Panc1 (cell line): ENCODE results near the gene NUDT19. TPM values are rescaled to one million over a fixed set of nuclear protein-coding genes. Genes with fewer than 3 reads are reported as not detected.
"Not testable (repeated sequence)": the region's sequence is repeated elsewhere in the genome, so short reads cannot be mapped to it uniquely, and the experiment has no call there.

Source experiments
- ATAC-seq: fragments of 200-7000 bp; cut with Tn5 transposase; 2 replicates; pipeline ENCODE4 v1.9.1; 2020; ENCODE audit warnings: mild to moderate bottlenecking, moderate library complexity
- BruUV-seq: library from RNA; stranded (reverse); fragments of 400-500 nt; replicated peaks from 2 replicates; lab custom pipeline; 2021; lab: Mats Ljungman, UMichigan
- CTCF ChIA-PET: fragments of 300-600 bp; sonication (Branson Sonifier 250); formaldehyde crosslinking; loops from one replicate; lab custom pipeline; 2022; ENCODE audit warnings: antibody characterized with exemption; lab: Charles Lee
- POLR2A ChIA-PET: fragments of 300-600 bp; sonication (Branson Sonifier 250); formaldehyde crosslinking; loops from one replicate; lab custom pipeline; 2022; ENCODE audit warnings: antibody characterized with exemption; lab: Charles Lee
- DNase-seq: peaks from one replicate; pipeline ENCODE4 v3.0.0-alpha.2; 2010; ENCODE audit warnings: low read depth, low spot score
- H3K27ac ChIP-seq: 2 replicates; pipeline ENCODE4 v1.5.1; 2011; ENCODE audit warnings: mild to moderate bottlenecking, low read length, inconsistent platforms
- H3K27me3 ChIP-seq: fragments of 200-500 bp; sonication (Bioruptor generic); 2 replicates; pipeline ENCODE4 v1.6.0; 2014; ENCODE audit warnings: low read length, inconsistent platforms; ENCODE audit not compliant: control insufficient read depth, insufficient read depth
- H3K36me3 ChIP-seq: fragments of 200-500 bp; sonication (Bioruptor generic); 2 replicates; pipeline ENCODE4 v1.5.1; 2014; ENCODE audit warnings: inconsistent platforms, mild to moderate bottlenecking, low read length, moderate library complexity; ENCODE audit not compliant: control insufficient read depth, insufficient read depth
- H3K4me1 ChIP-seq: 2 replicates; pipeline ENCODE4 v1.5.1; 2011; ENCODE audit warnings: inconsistent platforms, mild to moderate bottlenecking, low read length, moderate library complexity; ENCODE audit not compliant: control insufficient read depth, insufficient read depth
- H3K4me3 ChIP-seq, 2 experiments: 2 replicates each; pipeline ENCODE4 v1.5.1; 2011 to 2012; ENCODE audit warnings: low read depth in 2 of 2, low read length in 2 of 2, mild to moderate bottlenecking in 2 of 2, inconsistent platforms in 1 of 2, moderate library complexity in 1 of 2
- H3K9me3 ChIP-seq: fragments of 200-500 bp; sonication (Bioruptor generic); 2 replicates; pipeline ENCODE4 v1.5.1; 2014; ENCODE audit warnings: low read depth, mild to moderate bottlenecking, inconsistent platforms, low read length, moderate library complexity; ENCODE audit not compliant: control insufficient read depth, insufficient read depth
- CTCF ChIP-seq: fragments of 450-650 bp; IDR thresholded peaks from 2 replicates; pipeline ENCODE4 v1.5.1; 2017; ENCODE audit warnings: mild to moderate bottlenecking
- POLR2AphosphoS5 ChIP-seq: IDR thresholded peaks from 2 replicates; pipeline ENCODE4 v1.6.1; 2012; ENCODE audit warnings: mild to moderate bottlenecking, low read depth, low read length, moderate library complexity
- REST ChIP-seq, 2 experiments: IDR thresholded peaks; 2 replicates each; pipeline ENCODE4 v1.6.1; 2011 to 2012; ENCODE audit warnings: low read depth in 2 of 2, control low read depth in 1 of 2, low read length in 1 of 2, mild to moderate bottlenecking in 1 of 2, moderate library complexity in 1 of 2; ENCODE audit not compliant: insufficient read depth in 1 of 2
- SIN3A ChIP-seq: IDR thresholded peaks from 2 replicates; pipeline ENCODE4 v1.6.1; 2012; ENCODE audit warnings: low read depth, mild to moderate bottlenecking, low read length, moderate library complexity, borderline replicate concordance; ENCODE audit not compliant: insufficient read depth
- TCF7L2 ChIP-seq: IDR thresholded peaks from 2 replicates; pipeline ENCODE4 v1.6.1; 2011; ENCODE audit warnings: mild to moderate bottlenecking, low read depth, low read length, inconsistent platforms
- in situ Hi-C: cut with HindIII; loops from 2 replicates; pipeline ENCODE4 v1.10.0; 2016; ENCODE audit warnings: low sequenced_read_pairs, low pct_unique_long_range_greater_than_20kb
- intact Hi-C: fragments of 100-400 bp; cut with micrococcal nuclease; formaldehyde crosslinking; loops from one replicate; pipeline ENCODE4 v1.10.0; 2022; ENCODE audit not compliant: unreplicated experiment
- total RNA-seq: library from RNA; stranded (reverse); gene quantifications from one replicate; pipeline ENCODE4 v1.2.1, GENCODE V29; 2021; ENCODE audit not compliant: unreplicated experiment

NUDT19 gene
- total RNA-seq, 1 experiment from 2014 or later: 41.4 TPM

DNA sequence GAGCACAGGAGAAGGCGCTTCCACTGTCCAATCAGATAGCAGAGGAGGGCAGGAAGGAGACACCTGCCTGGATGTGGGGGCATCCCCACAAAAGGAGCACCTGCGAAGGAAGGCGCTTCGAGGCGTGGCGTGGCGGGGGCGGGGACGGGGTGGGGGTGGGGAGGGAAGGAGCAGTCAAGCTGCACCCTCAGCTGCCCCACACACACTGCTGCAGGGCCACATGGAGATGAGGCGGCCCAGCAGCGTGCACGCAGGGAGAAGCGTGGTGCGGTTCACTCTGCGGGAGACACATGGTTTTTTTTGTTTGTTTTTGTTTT, 38.1 kb upstream of the NUDT19 start:
- ChIA-PET CTCF (no interaction called here), POLR2A (interaction anchor here (0.6 kb wide), 1 partner anchor 680 kb away, joined by 5 read pairs; no protein-coding TSS in a partner anchor)
- Histone ChIP-seq H3K4me1 (peaks cover 2% of the 10 kb centered on the region; the same call in 1 of the 2 replicates), H3K4me3 (no peak overlapping the region), H3K27ac (no peak overlapping the region), H3K9me3 (no peaks in the 10 kb centered on the region), H3K36me3 (no peaks in the 10 kb centered on the region), H3K27me3 (no peaks in the 10 kb centered on the region)
- DNase-seq: no peak
- TF ChIP-seq SIN3A (no peak), REST (IDR thresholded peaks at IDR 0.05; ENCODE audit: insufficient read depth in 1 of 2, low read depth in 2 of 2, low read length in 1 of 2) (no peak), TCF7L2 (no peak), POLR2AphosphoS5 (no peak), CTCF (no peak)
- no peak for ATAC-seq
- in situ Hi-C loops: no loop called here
- intact Hi-C loops: no loop called here
- no TSS peak for BruUV-seq

DNA sequence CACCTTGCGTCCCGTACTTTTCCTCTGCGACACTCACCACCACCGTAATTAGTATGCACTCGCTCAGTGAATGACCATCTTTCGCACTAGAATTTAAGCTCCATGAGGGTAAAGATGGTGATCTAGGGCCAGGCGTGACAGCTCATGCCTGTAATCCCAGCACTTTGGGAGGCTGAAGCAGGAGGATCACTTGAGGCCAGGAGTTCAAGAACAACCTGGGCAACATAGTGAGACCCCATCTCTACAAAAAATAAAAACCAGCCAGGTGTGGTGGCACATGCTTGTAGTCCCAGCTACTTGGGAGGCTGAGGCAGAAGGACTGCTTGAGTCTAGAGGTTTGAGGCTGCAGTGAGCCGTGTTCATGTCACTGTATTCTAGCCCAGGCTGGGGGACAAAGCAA, 35.2 kb upstream of the NUDT19 start:
- CTCF ChIA-PET, intact Hi-C loops, H3K27me3 ChIP-seq, DNase-seq, ATAC-seq, H3K4me1 ChIP-seq, H3K27ac ChIP-seq, H3K9me3 ChIP-seq, H3K4me3 ChIP-seq, H3K36me3 ChIP-seq, BruUV-seq, in situ Hi-C loops: not testable (repeated sequence)
- POLR2A ChIA-PET: interaction anchor here (0.6 kb wide), 1 partner anchor 32 kb away, joined by 3 read pairs; no protein-coding TSS in a partner anchor

- Histone ChIP-seq H3K36me3 (no peaks in the 10 kb centered on the region), H3K4me1 (no peaks in the 10 kb centered on the region), H3K4me3 (no peak overlapping the region), H3K9me3 (no peaks in the 10 kb centered on the region), H3K27me3 (no peaks in the 10 kb centered on the region), H3K27ac (no peak overlapping the region)
- intact Hi-C loops (no loop called here), in situ Hi-C loops (no loop called here)
- BruUV-seq: no TSS peak
- TF ChIP-seq SIN3A: no peak
- no peak for TF ChIP-seq CTCF
- no peak for TF ChIP-seq TCF7L2
- no peak for TF ChIP-seq REST (IDR thresholded peaks at IDR 0.05; ENCODE audit: insufficient read depth in 1 of 2, low read depth in 2 of 2, low read length in 1 of 2)
- no peak for TF ChIP-seq POLR2AphosphoS5
- ATAC-seq (no peak), DNase-seq (no peak)
- POLR2A ChIA-PET: no interaction called here
- CTCF ChIA-PET: no interaction called here
These were observed 33.5 kb upstream of the NUDT19 start for GRCh38 chr19:32658075-32658474.
